ENCODE data around the gene PRR33. TPM values are rescaled to one million over a fixed set of nuclear protein-coding genes. Genes with fewer than 3 reads are reported as not detected.

PRR33 gene
- total RNA-seq, 1 donor from 2014 or later, result not detected

- H3K4me1 Mint-ChIP-seq (ENCODE audit: low read depth), result no peaks in the 10 kb centered on the region
- H3K27ac Mint-ChIP-seq, result no peak overlapping the region
- peaks cover 18% of the 10 kb centered on the region for H3K27me3 Mint-ChIP-seq
- TF ChIP-seq CTCF (IDR thresholded peaks at IDR 0.05; ENCODE audit: unreplicated experiment), result no peak
- no peaks in the 10 kb centered on the region for H3K36me3 Mint-ChIP-seq (ENCODE audit: insufficient read depth)
- no peak overlapping the region for H3K4me3 Mint-ChIP-seq (ENCODE audit: low read depth)
- DNase-seq (ENCODE audit: low spot score, unreplicated experiment), result peak; percentile 6
- no peaks in the 10 kb centered on the region for H3K9me3 Mint-ChIP-seq (ENCODE audit: low read depth)
Observed at GRCh38 chr11:1936781-1937615, 45.3 kb upstream of the PRR33 start.

GRCh38 chr11:1936072-1936780 is 44.5 kb upstream of the PRR33 start:
- Mint-ChIP-seq H3K9me3 (ENCODE audit: low read depth) (no peaks in the 10 kb centered on the region), H3K4me3 (ENCODE audit: low read depth) (no peak overlapping the region), H3K27me3 (peaks cover 25% of the 10 kb centered on the region), H3K36me3 (ENCODE audit: insufficient read depth) (no peaks in the 10 kb centered on the region), H3K27ac (no peak overlapping the region), H3K4me1 (ENCODE audit: low read depth) (no peaks in the 10 kb centered on the region)
- DNase-seq (ENCODE audit: low spot score, unreplicated experiment), result peak; percentile 3
- no peak for TF ChIP-seq CTCF (IDR thresholded peaks at IDR 0.05; ENCODE audit: unreplicated experiment)

GRCh38 chr11:1935156-1936071 is 43.7 kb upstream of the PRR33 start:
- no peak for TF ChIP-seq CTCF (IDR thresholded peaks at IDR 0.05; ENCODE audit: unreplicated experiment)
- DNase-seq (ENCODE audit: low spot score, unreplicated experiment), result peak; percentile 7
- H3K4me1 Mint-ChIP-seq (ENCODE audit: low read depth), result no peaks in the 10 kb centered on the region
- H3K36me3 Mint-ChIP-seq (ENCODE audit: insufficient read depth), result no peaks in the 10 kb centered on the region
- H3K9me3 Mint-ChIP-seq (ENCODE audit: low read depth), result no peaks in the 10 kb centered on the region
- no peak overlapping the region for H3K27ac Mint-ChIP-seq
- peaks cover 27% of the 10 kb centered on the region for H3K27me3 Mint-ChIP-seq
- no peak overlapping the region for H3K4me3 Mint-ChIP-seq (ENCODE audit: low read depth)

- DNase-seq (ENCODE audit: low spot score, unreplicated experiment), result peak; percentile 6
- H3K27me3 Mint-ChIP-seq, result peaks cover 29% of the 10 kb centered on the region
- no peak overlapping the region for H3K4me3 Mint-ChIP-seq (ENCODE audit: low read depth)
- TF ChIP-seq CTCF (IDR thresholded peaks at IDR 0.05; ENCODE audit: unreplicated experiment), result no peak
- H3K4me1 Mint-ChIP-seq (ENCODE audit: low read depth), result no peaks in the 10 kb centered on the region
- H3K36me3 Mint-ChIP-seq (ENCODE audit: insufficient read depth), result no peaks in the 10 kb centered on the region
- no peaks in the 10 kb centered on the region for H3K9me3 Mint-ChIP-seq (ENCODE audit: low read depth)
- H3K27ac Mint-ChIP-seq, result no peak overlapping the region
Observed at GRCh38 chr11:1934335-1935155, 42.9 kb upstream of the PRR33 start.

All from progenitor cell of endocrine pancreas (in vitro differentiated cells).